ENCODE data around the gene PAX8. TPM values are rescaled to one million over a fixed set of nuclear protein-coding genes. Genes with fewer than 3 reads are reported as not detected.
"Not testable (repeated sequence)": the region's sequence is repeated elsewhere in the genome, so short reads cannot be mapped to it uniquely, and the experiment has no call there.

Gene PAX8
- total RNA-seq (0.19 TPM), polyA plus RNA-seq (0.41 TPM)
- long read RNA-seq, donor 1, result 0 reads
- long read RNA-seq, donor 2, partial matches to known transcripts, result 126 of 143 reads
- long read RNA-seq, donor 2, other reads (novel, unspliced or antisense), result 17 of 143 reads
- long read RNA-seq, donor 3, partial matches to known transcripts, result 0 of 1 reads
- long read RNA-seq, donor 3, other reads (novel, unspliced or antisense), result 0 of 1 reads
- long read RNA-seq, donor 4, partial matches to known transcripts, result 0 of 13 reads
- long read RNA-seq, donor 4, other reads (novel, unspliced or antisense), result 12 of 13 reads
- long read RNA-seq, donor 5, full-length matches to known transcripts, result 16 of 16 reads
- long read RNA-seq, donor 5, partial matches to known transcripts, result 0 of 16 reads
- long read RNA-seq, donor 5, other reads (novel, unspliced or antisense), result 0 of 16 reads
- long read RNA-seq, donor 6, result 0 reads
- long read RNA-seq, donor 7, result 0 reads
- long read RNA-seq, donor 8, result 0 reads
- long read RNA-seq, donor 9, result 0 reads
- long read RNA-seq, donor 10, result 0 reads

- H3K4me1 ChIP-seq (ENCODE audit: control insufficient read depth in 2 of 2, insufficient read depth in 2 of 2, low read length in 2 of 2), result no peaks in the 10 kb centered on the region
- 85% methylated on average over 18 of the region's 18 CpGs for WGBS
- H3K27me3 ChIP-seq (ENCODE audit: control insufficient read depth in 2 of 2, insufficient read depth in 1 of 2, low read length in 1 of 2), result peaks cover 53 to 88% of the 10 kb centered on the region in 2 donors
- H3K9me3 ChIP-seq (ENCODE audit: control insufficient read depth in 2 of 2, insufficient read depth in 1 of 2, low read length in 1 of 2), result no peaks in the 10 kb centered on the region
- H3K4me3 ChIP-seq (ENCODE audit: low read length in 2 of 2), result no peak within 1 kb of the TSS
- no peak within 1 kb of the TSS for H3K27ac ChIP-seq (ENCODE audit: low read depth in 1 of 2, low read length in 1 of 2)
- no peaks in the 10 kb centered on the region for H3K36me3 ChIP-seq (ENCODE audit: control insufficient read depth in 2 of 2, insufficient read depth in 2 of 2, low read length in 1 of 2)
- no peak for DNase-seq (ENCODE audit: low read depth in 6 of 9, low spot score in 9 of 9)
These were observed at the start of gene PAX8 for GRCh38 chr2:113278742-113279139. Gene PAX8 (minus strand): TSS chr2:113278921. CDS start chr2:113278394, 527 bp downstream.

DNA sequence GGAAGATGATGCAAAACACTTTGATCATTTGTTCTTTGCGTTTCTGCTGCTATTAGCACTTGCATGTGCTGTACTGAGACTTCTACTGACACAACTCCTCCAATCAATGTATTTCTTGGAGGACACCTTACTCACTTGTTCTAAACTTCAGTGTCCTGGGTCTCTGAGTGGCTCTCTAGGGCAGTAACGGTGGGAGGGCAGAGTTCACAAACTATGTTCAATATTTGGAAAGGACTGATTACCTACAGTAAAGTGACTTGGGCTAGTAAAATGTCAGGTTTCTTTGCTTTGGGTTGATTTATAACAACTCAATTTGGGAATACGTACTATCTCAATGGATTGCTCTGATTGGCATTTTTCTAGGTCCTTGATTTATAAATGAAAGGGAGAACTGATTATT, 49.3 kb upstream of the PAX8 start:
- Histone ChIP-seq H3K4me1 (ENCODE audit: control insufficient read depth in 2 of 2, insufficient read depth in 2 of 2, low read length in 2 of 2) (peaks cover 0 to 9% of the 10 kb centered on the region in 2 donors), H3K27me3 (ENCODE audit: control insufficient read depth in 2 of 2, insufficient read depth in 1 of 2, low read length in 1 of 2) (no peaks in the 10 kb centered on the region), H3K27ac (ENCODE audit: low read depth in 1 of 2, low read length in 1 of 2) (no peak overlapping the region), H3K36me3 (ENCODE audit: control insufficient read depth in 2 of 2, insufficient read depth in 2 of 2, low read length in 1 of 2) (no peaks in the 10 kb centered on the region), H3K9me3 (ENCODE audit: control insufficient read depth in 2 of 2, insufficient read depth in 1 of 2, low read length in 1 of 2) (no peaks in the 10 kb centered on the region), H3K4me3 (ENCODE audit: low read length in 2 of 2) (no peak overlapping the region)
- DNase-seq (ENCODE audit: low read depth in 6 of 9, low spot score in 9 of 9), result no peak
- 94% methylated on average over 3 of the region's 3 CpGs for WGBS

DNA sequence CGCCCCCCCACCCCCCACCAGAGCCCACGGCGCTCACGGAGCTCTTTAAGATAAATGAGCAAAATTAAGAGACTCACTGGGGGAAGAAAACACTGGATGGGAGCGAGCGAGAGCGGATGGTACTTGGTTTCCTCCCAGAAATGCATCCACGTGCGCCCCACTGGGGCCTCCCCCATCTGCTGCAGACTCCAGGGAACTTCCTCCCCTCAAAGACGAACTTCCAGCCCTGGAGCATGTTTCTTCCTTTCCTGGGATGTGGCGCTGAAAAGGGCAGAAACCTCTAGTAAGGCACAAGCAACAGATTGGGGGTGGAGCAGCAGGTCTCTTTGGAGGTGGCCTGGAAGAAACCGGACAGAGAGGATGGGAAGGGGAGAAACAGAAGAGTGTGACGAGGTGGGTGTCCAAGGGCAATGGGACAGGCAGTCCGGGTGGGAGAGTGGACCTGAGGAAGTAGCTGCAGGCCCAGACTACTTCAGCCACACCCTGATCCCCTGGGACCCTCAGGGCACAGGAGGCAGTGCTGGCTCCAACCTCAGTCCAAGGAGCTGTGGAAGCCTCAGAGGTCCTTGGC, 46.5 kb upstream of the PAX8 start:
- H3K27me3 ChIP-seq (ENCODE audit: control insufficient read depth in 2 of 2, insufficient read depth in 1 of 2, low read length in 1 of 2); H3K36me3 ChIP-seq (ENCODE audit: control insufficient read depth in 2 of 2, insufficient read depth in 2 of 2, low read length in 1 of 2); H3K4me1 ChIP-seq (ENCODE audit: control insufficient read depth in 2 of 2, insufficient read depth in 2 of 2, low read length in 2 of 2); H3K9me3 ChIP-seq (ENCODE audit: control insufficient read depth in 2 of 2, insufficient read depth in 1 of 2, low read length in 1 of 2); DNase-seq (ENCODE audit: low read depth in 6 of 9, low spot score in 9 of 9); H3K27ac ChIP-seq (ENCODE audit: low read depth in 1 of 2, low read length in 1 of 2): not testable (repeated sequence)
- peak overlapping the region in 1 of 2 donors; percentile 39 for H3K4me3 ChIP-seq (ENCODE audit: low read length in 2 of 2)
- WGBS, result 25% methylated on average over 14 of the region's 14 CpGs

- under 1% methylated on average over 27 of the region's 27 CpGs for WGBS
- Histone ChIP-seq H3K9me3 (ENCODE audit: control insufficient read depth in 2 of 2, insufficient read depth in 1 of 2, low read length in 1 of 2) (no peaks in the 10 kb centered on the region), H3K27me3 (ENCODE audit: control insufficient read depth in 2 of 2, insufficient read depth in 1 of 2, low read length in 1 of 2) (no peaks in the 10 kb centered on the region), H3K27ac (ENCODE audit: low read depth in 1 of 2, low read length in 1 of 2) (no peak overlapping the region), H3K36me3 (ENCODE audit: control insufficient read depth in 2 of 2, insufficient read depth in 2 of 2, low read length in 1 of 2) (no peaks in the 10 kb centered on the region), H3K4me1 (ENCODE audit: control insufficient read depth in 2 of 2, insufficient read depth in 2 of 2, low read length in 2 of 2) (peaks cover 0 to 9% of the 10 kb centered on the region in 2 donors), H3K4me3 (ENCODE audit: low read length in 2 of 2) (peak overlapping the region; percentile 18 to 39)
- peak in 8 of 9 donors; percentile 6 to 67 (median 30) for DNase-seq (ENCODE audit: low read depth in 6 of 9, low spot score in 9 of 9)
These were observed 46.0 kb upstream of the PAX8 start for GRCh38 chr2:113324684-113325160.

GRCh38 chr2:113323129-113323528, 44.4 kb upstream of the PAX8 start:
- not testable (repeated sequence) for H3K36me3 ChIP-seq (ENCODE audit: control insufficient read depth in 2 of 2, insufficient read depth in 2 of 2, low read length in 1 of 2); H3K27me3 ChIP-seq (ENCODE audit: control insufficient read depth in 2 of 2, insufficient read depth in 1 of 2, low read length in 1 of 2); H3K27ac ChIP-seq (ENCODE audit: low read depth in 1 of 2, low read length in 1 of 2); H3K4me3 ChIP-seq (ENCODE audit: low read length in 2 of 2); H3K9me3 ChIP-seq (ENCODE audit: control insufficient read depth in 2 of 2, insufficient read depth in 1 of 2, low read length in 1 of 2); DNase-seq (ENCODE audit: low read depth in 6 of 9, low spot score in 9 of 9); H3K4me1 ChIP-seq (ENCODE audit: control insufficient read depth in 2 of 2, insufficient read depth in 2 of 2, low read length in 2 of 2)
- WGBS, result 93% methylated on average over 5 of the region's 5 CpGs

DNA sequence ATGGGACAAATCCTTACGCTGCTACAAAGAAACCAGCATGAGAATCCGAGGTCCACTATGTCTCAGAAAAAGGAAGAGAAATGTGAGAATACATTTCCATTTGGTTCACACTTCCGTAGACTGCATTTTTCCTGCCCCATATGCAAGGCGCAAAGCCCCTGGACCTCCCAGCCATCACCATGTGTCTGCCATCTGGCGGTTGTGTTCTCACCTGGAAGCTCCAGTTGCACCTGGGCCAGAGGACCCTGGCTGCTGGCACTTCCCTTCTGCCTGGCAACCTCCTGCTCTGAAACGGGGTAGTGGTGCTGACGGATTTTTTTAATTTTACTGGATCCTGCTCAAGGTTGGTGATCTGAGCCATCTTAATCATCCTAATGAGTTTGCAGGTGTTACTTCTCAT, 41.4 kb upstream of the PAX8 start:
- not testable (repeated sequence) for H3K27ac ChIP-seq (ENCODE audit: low read depth in 1 of 2, low read length in 1 of 2); DNase-seq (ENCODE audit: low read depth in 6 of 9, low spot score in 9 of 9); H3K36me3 ChIP-seq (ENCODE audit: control insufficient read depth in 2 of 2, insufficient read depth in 2 of 2, low read length in 1 of 2); H3K27me3 ChIP-seq (ENCODE audit: control insufficient read depth in 2 of 2, insufficient read depth in 1 of 2, low read length in 1 of 2); H3K4me1 ChIP-seq (ENCODE audit: control insufficient read depth in 2 of 2, insufficient read depth in 2 of 2, low read length in 2 of 2); H3K9me3 ChIP-seq (ENCODE audit: control insufficient read depth in 2 of 2, insufficient read depth in 1 of 2, low read length in 1 of 2); H3K4me3 ChIP-seq (ENCODE audit: low read length in 2 of 2)
- WGBS, result 92% methylated on average over 7 of the region's 7 CpGs

- H3K27me3 ChIP-seq (ENCODE audit: control insufficient read depth in 2 of 2, insufficient read depth in 1 of 2, low read length in 1 of 2); H3K27ac ChIP-seq (ENCODE audit: low read depth in 1 of 2, low read length in 1 of 2): not testable (repeated sequence)
- WGBS, result 97% methylated on average over 3 of the region's 3 CpGs
These were observed 40.2 kb upstream of the PAX8 start for GRCh38 chr2:113318941-113319340.

GRCh38 chr2:113316085-113316484, 37.4 kb upstream of the PAX8 start:
- 84% methylated on average over 2 of the region's 2 CpGs for WGBS

More at GRCh38 chr2:113318941-113319340, 40.2 kb upstream of the PAX8 start:
- H3K4me3 ChIP-seq (ENCODE audit: low read length in 2 of 2); H3K36me3 ChIP-seq (ENCODE audit: control insufficient read depth in 2 of 2, insufficient read depth in 2 of 2, low read length in 1 of 2); H3K4me1 ChIP-seq (ENCODE audit: control insufficient read depth in 2 of 2, insufficient read depth in 2 of 2, low read length in 2 of 2); H3K9me3 ChIP-seq (ENCODE audit: control insufficient read depth in 2 of 2, insufficient read depth in 1 of 2, low read length in 1 of 2); DNase-seq (ENCODE audit: low read depth in 6 of 9, low spot score in 9 of 9): not testable (repeated sequence)

GRCh38 chr2:113314663-113315062, 35.9 kb upstream of the PAX8 start:
- not testable (repeated sequence) for H3K27me3 ChIP-seq (ENCODE audit: control insufficient read depth in 2 of 2, insufficient read depth in 1 of 2, low read length in 1 of 2); H3K36me3 ChIP-seq (ENCODE audit: control insufficient read depth in 2 of 2, insufficient read depth in 2 of 2, low read length in 1 of 2); H3K27ac ChIP-seq (ENCODE audit: low read depth in 1 of 2, low read length in 1 of 2); H3K4me1 ChIP-seq (ENCODE audit: control insufficient read depth in 2 of 2, insufficient read depth in 2 of 2, low read length in 2 of 2); H3K9me3 ChIP-seq (ENCODE audit: control insufficient read depth in 2 of 2, insufficient read depth in 1 of 2, low read length in 1 of 2); DNase-seq (ENCODE audit: low read depth in 6 of 9, low spot score in 9 of 9); H3K4me3 ChIP-seq (ENCODE audit: low read length in 2 of 2)

More at GRCh38 chr2:113316085-113316484, 37.4 kb upstream of the PAX8 start:
- Histone ChIP-seq H3K27me3 (ENCODE audit: control insufficient read depth in 2 of 2, insufficient read depth in 1 of 2, low read length in 1 of 2) (no peaks in the 10 kb centered on the region), H3K9me3 (ENCODE audit: control insufficient read depth in 2 of 2, insufficient read depth in 1 of 2, low read length in 1 of 2) (no peaks in the 10 kb centered on the region), H3K27ac (ENCODE audit: low read depth in 1 of 2, low read length in 1 of 2) (no peak overlapping the region), H3K36me3 (ENCODE audit: control insufficient read depth in 2 of 2, insufficient read depth in 2 of 2, low read length in 1 of 2) (no peaks in the 10 kb centered on the region), H3K4me1 (ENCODE audit: control insufficient read depth in 2 of 2, insufficient read depth in 2 of 2, low read length in 2 of 2) (no peaks in the 10 kb centered on the region), H3K4me3 (ENCODE audit: low read length in 2 of 2) (no peak overlapping the region)
- DNase-seq (ENCODE audit: low read depth in 6 of 9, low spot score in 9 of 9), result no peak

All from thymus (tissue), 14 donors.